GM23248 (cell line): ENCODE results near the gene GNG2.

Experiments used
- EZH2 ChIP-seq: fragments of 200-600 bp; sonication (generic); IDR thresholded peaks from 2 replicates; pipeline ENCODE4 v1.6.1; 2018; ENCODE audit warnings: antibody characterized with exemption, mild to moderate bottlenecking; ENCODE audit not compliant: insufficient read depth, poor library complexity, severe bottlenecking
- EZH2phosphoT487 ChIP-seq: fragments of 200-600 bp; sonication (generic); IDR thresholded peaks from 2 replicates; pipeline ENCODE4 v1.6.1; 2018; ENCODE audit warnings: antibody characterized with exemption, moderate library complexity, mild to moderate bottlenecking, low read depth; ENCODE audit not compliant: insufficient read depth

- TF ChIP-seq EZH2phosphoT487 (no peak), EZH2 (no peak)
Measured at GRCh38 chr14:51811706-51812105, 48.7 kb upstream of the GNG2 start.
